Measurements from ENCODE around the gene EPHA6.

Gene EPHA6

GRCh38 chr3:97705764-97706163 is 891.4 kb downstream of the EPHA6 start:
- no peak for DNase-seq (ENCODE audit: low read depth in 2 of 2)

- no peak for DNase-seq (ENCODE audit: low read depth in 2 of 2)
These were observed 891.8 kb downstream of the EPHA6 start for GRCh38 chr3:97706226-97706625.

GRCh38 chr3:97711654-97712053 is 897.3 kb downstream of the EPHA6 start:
- no peak for DNase-seq (ENCODE audit: low read depth in 2 of 2)

GRCh38 chr3:97712919-97713318 is 898.5 kb downstream of the EPHA6 start:
- no peak for DNase-seq (ENCODE audit: low read depth in 2 of 2)

- DNase-seq (ENCODE audit: low read depth in 2 of 2) = no peak
These were observed 899.2 kb downstream of the EPHA6 start for GRCh38 chr3:97713634-97714033.

- DNase-seq (ENCODE audit: low read depth in 2 of 2) = peak; percentile 32 to 34
These were observed 904.9 kb downstream of the EPHA6 start for GRCh38 chr3:97719156-97719821.

GRCh38 chr3:97720417-97720816 is 906.0 kb downstream of the EPHA6 start:
- no peak for DNase-seq (ENCODE audit: low read depth in 2 of 2)

- DNase-seq (ENCODE audit: low read depth in 2 of 2) = no peak
These were observed 907.1 kb downstream of the EPHA6 start for GRCh38 chr3:97721446-97721845.

- no peak for DNase-seq (ENCODE audit: low read depth in 2 of 2)
These were observed 922.5 kb downstream of the EPHA6 start for GRCh38 chr3:97736928-97737327.

- DNase-seq (ENCODE audit: low read depth in 2 of 2) = no peak
These were observed 924.4 kb downstream of the EPHA6 start for GRCh38 chr3:97738761-97739160.

- DNase-seq (ENCODE audit: low read depth in 2 of 2) = no peak
These were observed 927.6 kb downstream of the EPHA6 start for GRCh38 chr3:97742036-97742435.

- no peak for DNase-seq (ENCODE audit: low read depth in 2 of 2)
These were observed 929.9 kb downstream of the EPHA6 start for GRCh38 chr3:97744289-97744688.

GRCh38 chr3:97763586-97764406 is 949.4 kb downstream of the EPHA6 start:
- DNase-seq (ENCODE audit: low read depth in 2 of 2) = no peak

GRCh38 chr3:97764407-97765238 is 950.2 kb downstream of the EPHA6 start, which contains the start of gene ARL6:
Gene ARL6 (plus strand): TSS chr3:97764758. CDS start chr3:97768108, 3,350 bp downstream.
- DNase-seq (ENCODE audit: low read depth in 2 of 2) = peak; percentile 58 to 62

GRCh38 chr3:97765336-97765735 is 950.9 kb downstream of the EPHA6 start:
- no peak for DNase-seq (ENCODE audit: low read depth in 2 of 2)

- no peak for DNase-seq (ENCODE audit: low read depth in 2 of 2)
These were observed 958.5 kb downstream of the EPHA6 start for GRCh38 chr3:97772926-97773325.

- DNase-seq (ENCODE audit: low read depth in 2 of 2) = no peak
These were observed 963.8 kb downstream of the EPHA6 start for GRCh38 chr3:97778152-97778551.

- no peak for DNase-seq (ENCODE audit: low read depth in 2 of 2)
These were observed 979.1 kb downstream of the EPHA6 start for GRCh38 chr3:97793420-97794019.

GRCh38 chr3:97795951-97796350 is 981.6 kb downstream of the EPHA6 start:
- no peak for DNase-seq (ENCODE audit: low read depth in 2 of 2)

Measured in stimulated activated CD8-positive, alpha-beta memory T cell treated with anti-CD3 and anti-CD28 coated beads, Interleukin-15, amount 100 ng/mL, for 48 hours (primary cell).